Spleen (tissue), 7 donors: ENCODE results near the gene AURKA.

Experiments used
- POLR2A ChIP-seq, 3 donors: fragments of 450-650 bp; IDR thresholded peaks; one replicate each; pipeline ENCODE4 v1.5.1; 2017; ENCODE audit warnings: antibody characterized with exemption in 3 of 3, mild to moderate bottlenecking in 1 of 3
- TF ChIP-seq, protein P1 (sequence below), 11 experiments: fragments of 200-600 bp in 7 of 11; fragments of 450-650 bp in 4 of 11; sonication (generic) in 4 of 11; IDR thresholded peaks in 8 of 11; conservative IDR thresholded peaks in 3 of 11; 1 replicate in 7 of 11; 2 replicates in 4 of 11; pipeline versions ENCODE4 v1.4.0 to v1.8.0; 2016 to 2021; ENCODE audit warnings: antibody characterized with exemption in 11 of 11, inconsistent platforms in 4 of 11, mild to moderate bottlenecking in 1 of 11
- donor health status: DM: no; HTN: no; CAD: no; lungs with moderate emphysema.
- donor health status: DM: no; HTN: no; CAD: no.
- donor health status: DM: no; HTN: no; CAD: no.

DNA sequence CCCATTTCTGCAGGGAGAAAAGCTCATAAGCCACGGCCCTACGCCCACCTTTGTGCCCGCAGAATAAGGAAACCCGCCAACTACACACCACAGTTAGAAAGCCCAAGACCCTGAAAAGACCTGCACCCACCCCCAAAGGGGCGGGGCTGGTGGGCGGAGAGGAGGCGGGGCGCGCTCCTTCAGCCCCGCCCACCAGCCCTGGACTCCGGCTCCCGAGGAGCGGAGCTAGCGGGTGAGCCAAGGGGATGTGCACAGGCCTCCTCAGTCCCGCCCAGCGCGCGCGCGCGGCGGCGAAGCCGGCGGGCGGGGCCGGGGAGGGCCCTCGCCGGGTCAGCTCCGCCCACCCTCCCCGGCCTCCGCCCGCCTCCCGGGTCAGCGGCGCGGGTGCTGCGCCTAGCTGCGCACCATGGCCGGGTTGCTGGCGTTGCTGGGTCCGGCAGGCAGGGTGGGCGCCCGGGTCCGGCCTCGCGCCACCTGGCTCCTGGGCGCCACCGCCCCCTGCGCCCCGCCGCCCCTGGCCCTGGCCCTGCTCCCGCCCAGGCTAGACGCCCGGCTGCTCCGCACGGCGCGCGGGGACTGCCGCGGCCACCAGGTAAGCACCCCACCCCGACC lies 33.3 kb downstream of the AURKA start, which contains the start of gene FAM210B:
- TF ChIP-seq, protein P1, sequence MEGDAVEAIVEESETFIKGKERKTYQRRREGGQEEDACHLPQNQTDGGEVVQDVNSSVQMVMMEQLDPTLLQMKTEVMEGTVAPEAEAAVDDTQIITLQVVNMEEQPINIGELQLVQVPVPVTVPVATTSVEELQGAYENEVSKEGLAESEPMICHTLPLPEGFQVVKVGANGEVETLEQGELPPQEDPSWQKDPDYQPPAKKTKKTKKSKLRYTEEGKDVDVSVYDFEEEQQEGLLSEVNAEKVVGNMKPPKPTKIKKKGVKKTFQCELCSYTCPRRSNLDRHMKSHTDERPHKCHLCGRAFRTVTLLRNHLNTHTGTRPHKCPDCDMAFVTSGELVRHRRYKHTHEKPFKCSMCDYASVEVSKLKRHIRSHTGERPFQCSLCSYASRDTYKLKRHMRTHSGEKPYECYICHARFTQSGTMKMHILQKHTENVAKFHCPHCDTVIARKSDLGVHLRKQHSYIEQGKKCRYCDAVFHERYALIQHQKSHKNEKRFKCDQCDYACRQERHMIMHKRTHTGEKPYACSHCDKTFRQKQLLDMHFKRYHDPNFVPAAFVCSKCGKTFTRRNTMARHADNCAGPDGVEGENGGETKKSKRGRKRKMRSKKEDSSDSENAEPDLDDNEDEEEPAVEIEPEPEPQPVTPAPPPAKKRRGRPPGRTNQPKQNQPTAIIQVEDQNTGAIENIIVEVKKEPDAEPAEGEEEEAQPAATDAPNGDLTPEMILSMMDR (IDR thresholded peaks at IDR 0.05 in 8 of 11, conservative IDR thresholded peaks at IDR 0.05 in 3 of 11) = no peak
- TF ChIP-seq POLR2A (IDR thresholded peaks at IDR 0.05) = no peak
